ENCODE data around the gene NLRC4.
A peak's percentile ranks its signal among the peaks of the same experiment; 100 is the strongest.
"Not testable (repeated sequence)": the region's sequence is repeated elsewhere in the genome, so short reads cannot be mapped to it uniquely, and the experiment has no call there.

NLRC4 gene, protein sequence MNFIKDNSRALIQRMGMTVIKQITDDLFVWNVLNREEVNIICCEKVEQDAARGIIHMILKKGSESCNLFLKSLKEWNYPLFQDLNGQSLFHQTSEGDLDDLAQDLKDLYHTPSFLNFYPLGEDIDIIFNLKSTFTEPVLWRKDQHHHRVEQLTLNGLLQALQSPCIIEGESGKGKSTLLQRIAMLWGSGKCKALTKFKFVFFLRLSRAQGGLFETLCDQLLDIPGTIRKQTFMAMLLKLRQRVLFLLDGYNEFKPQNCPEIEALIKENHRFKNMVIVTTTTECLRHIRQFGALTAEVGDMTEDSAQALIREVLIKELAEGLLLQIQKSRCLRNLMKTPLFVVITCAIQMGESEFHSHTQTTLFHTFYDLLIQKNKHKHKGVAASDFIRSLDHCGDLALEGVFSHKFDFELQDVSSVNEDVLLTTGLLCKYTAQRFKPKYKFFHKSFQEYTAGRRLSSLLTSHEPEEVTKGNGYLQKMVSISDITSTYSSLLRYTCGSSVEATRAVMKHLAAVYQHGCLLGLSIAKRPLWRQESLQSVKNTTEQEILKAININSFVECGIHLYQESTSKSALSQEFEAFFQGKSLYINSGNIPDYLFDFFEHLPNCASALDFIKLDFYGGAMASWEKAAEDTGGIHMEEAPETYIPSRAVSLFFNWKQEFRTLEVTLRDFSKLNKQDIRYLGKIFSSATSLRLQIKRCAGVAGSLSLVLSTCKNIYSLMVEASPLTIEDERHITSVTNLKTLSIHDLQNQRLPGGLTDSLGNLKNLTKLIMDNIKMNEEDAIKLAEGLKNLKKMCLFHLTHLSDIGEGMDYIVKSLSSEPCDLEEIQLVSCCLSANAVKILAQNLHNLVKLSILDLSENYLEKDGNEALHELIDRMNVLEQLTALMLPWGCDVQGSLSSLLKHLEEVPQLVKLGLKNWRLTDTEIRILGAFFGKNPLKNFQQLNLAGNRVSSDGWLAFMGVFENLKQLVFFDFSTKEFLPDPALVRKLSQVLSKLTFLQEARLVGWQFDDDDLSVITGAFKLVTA

DNA sequence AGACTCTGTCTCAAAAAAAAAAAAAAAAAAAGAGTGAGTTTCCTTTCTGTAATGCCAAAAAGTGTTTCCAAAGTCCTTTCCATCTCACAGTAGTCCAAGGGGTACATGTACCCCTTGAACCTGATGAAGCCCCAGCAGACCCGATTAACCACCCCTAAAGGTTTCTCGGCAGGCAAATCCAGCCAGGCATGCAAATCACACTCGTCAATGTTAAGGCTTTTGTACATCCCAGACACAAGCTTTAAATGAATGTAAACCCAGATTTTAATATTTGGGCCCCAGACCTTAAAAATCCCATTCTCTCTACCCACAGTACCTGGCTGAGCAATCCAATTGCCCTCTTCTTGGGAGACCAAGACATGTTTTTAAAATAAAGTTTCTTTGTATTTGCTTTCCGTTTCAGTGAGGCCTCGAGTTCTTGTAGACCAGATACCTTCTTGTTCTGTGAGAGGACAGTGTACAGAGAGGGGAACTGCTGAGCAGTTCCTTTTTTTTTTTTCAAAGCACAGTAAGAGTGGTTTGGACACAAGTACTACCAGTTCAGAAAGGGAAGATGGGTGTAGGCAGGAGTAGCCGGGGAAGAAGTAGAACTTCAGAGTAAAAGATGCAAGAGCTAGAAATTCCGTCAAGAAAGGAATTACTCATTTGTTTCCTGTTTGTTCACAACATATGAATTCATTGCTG, at the start of gene NLRC4:
NLRC4 (minus strand) TSS at position 465 of the 684 bp plus-strand sequence. CDS start 8,111 bp downstream, outside the sequence.
- no peak for DNase-seq (ENCODE audit: low read depth)
- TF ChIP-seq, protein P1, sequence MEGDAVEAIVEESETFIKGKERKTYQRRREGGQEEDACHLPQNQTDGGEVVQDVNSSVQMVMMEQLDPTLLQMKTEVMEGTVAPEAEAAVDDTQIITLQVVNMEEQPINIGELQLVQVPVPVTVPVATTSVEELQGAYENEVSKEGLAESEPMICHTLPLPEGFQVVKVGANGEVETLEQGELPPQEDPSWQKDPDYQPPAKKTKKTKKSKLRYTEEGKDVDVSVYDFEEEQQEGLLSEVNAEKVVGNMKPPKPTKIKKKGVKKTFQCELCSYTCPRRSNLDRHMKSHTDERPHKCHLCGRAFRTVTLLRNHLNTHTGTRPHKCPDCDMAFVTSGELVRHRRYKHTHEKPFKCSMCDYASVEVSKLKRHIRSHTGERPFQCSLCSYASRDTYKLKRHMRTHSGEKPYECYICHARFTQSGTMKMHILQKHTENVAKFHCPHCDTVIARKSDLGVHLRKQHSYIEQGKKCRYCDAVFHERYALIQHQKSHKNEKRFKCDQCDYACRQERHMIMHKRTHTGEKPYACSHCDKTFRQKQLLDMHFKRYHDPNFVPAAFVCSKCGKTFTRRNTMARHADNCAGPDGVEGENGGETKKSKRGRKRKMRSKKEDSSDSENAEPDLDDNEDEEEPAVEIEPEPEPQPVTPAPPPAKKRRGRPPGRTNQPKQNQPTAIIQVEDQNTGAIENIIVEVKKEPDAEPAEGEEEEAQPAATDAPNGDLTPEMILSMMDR (IDR thresholded peaks at IDR 0.05; ENCODE audit: insufficient read depth, low read depth, low read length, missing control alignments) = no peak
- H3K4me3 ChIP-seq (ENCODE audit: low read length) = no peak within 1 kb of the TSS

DNA sequence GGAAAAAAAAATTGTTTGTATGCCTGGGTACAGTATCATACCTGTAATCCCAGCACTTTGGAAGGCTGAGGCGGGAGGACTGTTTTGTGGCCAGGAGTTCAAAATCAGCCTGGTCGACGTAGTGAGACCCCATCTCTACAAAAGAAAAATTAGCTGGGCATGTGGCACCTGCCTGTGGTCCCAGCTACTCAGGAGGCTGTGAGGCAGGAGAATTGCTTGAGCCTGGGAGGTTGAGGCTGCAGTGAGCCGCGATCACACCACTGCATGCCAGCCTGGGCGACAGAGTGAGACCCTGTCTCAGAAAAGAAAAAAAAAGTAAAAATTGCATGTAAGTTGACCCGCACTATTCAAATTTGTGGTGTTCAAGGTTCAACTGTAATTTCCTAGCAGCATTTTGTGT, 45.9 kb upstream of the NLRC4 start:
- no peak for DNase-seq (ENCODE audit: low read depth)
- no peak overlapping the region for H3K4me3 ChIP-seq (ENCODE audit: low read length)
- TF ChIP-seq, protein P1 (IDR thresholded peaks at IDR 0.05; ENCODE audit: insufficient read depth, low read depth, low read length, missing control alignments) = no peak

DNA sequence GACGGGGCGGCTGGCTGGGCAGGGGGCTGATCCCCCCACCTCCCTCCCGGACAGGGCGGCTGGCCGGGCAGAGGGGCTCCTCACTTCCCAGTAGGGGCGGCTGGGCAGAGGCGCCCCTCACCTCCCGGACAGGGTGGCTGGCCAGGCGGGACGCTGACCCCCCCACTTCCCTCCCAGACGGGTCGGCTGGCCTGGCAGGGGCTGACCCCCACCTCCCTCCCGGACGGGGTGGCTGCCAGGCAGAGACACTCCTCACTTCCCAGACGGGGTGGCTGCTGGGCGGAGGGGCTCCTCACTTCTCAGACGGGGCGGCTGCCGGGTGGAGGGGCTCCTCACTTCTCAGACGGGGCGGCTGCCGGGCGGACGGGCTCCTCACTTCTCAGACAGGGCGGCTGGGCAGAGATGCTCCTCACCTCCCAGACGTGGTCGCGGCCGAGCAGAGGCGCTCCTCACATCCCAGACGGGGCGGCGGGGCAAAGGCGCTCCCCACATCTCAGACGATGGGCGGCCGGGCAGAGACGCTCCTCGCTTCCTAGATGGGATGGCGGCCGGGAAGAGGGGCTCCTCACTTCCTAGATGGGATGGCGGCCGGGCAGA, 29.4 kb upstream of the NLRC4 start:
- not testable (repeated sequence) for H3K4me3 ChIP-seq (ENCODE audit: low read length)

DNA sequence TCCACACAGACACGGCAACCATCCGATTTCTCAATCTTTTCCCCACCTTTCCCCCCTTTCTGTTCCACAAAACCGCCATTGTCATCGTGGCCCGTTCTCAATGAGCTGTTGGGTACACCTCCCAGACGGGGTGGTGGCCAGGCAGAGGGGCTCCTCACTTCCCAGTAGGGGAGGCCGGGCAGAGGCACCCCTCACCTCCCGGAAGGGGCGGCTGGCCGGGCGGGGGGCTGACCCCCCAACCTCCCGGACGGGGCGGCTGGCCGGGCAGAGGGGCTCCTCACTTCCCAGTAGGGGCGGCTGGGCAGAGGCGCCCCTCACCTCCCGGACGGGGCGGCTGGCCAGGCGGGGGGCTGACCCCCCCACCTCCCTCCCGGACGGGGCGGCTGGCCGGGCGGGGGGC, 28.8 kb upstream of the NLRC4 start:
- DNase-seq (ENCODE audit: low read depth); H3K4me3 ChIP-seq (ENCODE audit: low read length): not testable (repeated sequence)

More for the DNA sequence above, 29.4 kb upstream of the NLRC4 start:
- DNase-seq (ENCODE audit: low read depth) = not testable (repeated sequence)

DNA sequence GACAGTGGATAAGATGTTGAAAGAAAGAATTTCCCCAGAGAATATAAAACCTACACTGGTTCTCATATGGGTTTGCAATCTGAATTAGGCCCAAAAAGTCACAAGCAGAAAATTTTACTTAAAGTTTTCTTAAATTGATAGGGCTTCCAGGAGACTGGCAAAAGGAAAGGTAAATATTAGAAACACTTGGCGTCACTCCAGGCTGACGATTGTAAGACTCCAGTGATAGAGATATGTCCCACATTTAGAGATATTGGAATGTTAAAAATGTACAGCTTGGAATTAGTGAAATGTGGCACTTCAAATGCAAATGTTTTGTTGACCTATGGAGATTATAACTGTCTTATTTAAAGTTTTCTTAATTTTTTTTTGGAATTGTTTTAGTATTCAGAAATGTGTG, 27.1 kb upstream of the NLRC4 start:
- no peak overlapping the region for H3K4me3 ChIP-seq (ENCODE audit: low read length)
- no peak for DNase-seq (ENCODE audit: low read depth)
- TF ChIP-seq, protein P1 (IDR thresholded peaks at IDR 0.05; ENCODE audit: insufficient read depth, low read depth, low read length, missing control alignments) = no peak

DNA sequence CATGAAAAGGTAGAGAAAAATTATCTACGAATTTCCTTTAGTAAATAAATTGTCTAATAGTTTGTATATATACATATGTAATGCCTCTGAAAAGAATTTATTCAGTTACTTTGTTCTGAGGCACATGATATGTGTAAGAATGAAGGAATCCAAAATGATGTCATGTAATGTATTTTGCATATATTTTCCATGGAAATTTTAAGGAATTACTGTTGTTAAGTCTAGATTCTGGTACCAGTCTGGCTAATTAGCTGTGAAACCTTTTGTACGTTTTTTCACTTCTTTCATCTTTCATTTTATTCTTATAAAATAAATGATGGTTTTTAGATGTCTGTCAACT, 25.3 kb upstream of the NLRC4 start:
- no peak for DNase-seq (ENCODE audit: low read depth)
- TF ChIP-seq, protein P1 (IDR thresholded peaks at IDR 0.05; ENCODE audit: insufficient read depth, low read depth, low read length, missing control alignments) = no peak
- H3K4me3 ChIP-seq (ENCODE audit: low read length) = no peak overlapping the region

DNA sequence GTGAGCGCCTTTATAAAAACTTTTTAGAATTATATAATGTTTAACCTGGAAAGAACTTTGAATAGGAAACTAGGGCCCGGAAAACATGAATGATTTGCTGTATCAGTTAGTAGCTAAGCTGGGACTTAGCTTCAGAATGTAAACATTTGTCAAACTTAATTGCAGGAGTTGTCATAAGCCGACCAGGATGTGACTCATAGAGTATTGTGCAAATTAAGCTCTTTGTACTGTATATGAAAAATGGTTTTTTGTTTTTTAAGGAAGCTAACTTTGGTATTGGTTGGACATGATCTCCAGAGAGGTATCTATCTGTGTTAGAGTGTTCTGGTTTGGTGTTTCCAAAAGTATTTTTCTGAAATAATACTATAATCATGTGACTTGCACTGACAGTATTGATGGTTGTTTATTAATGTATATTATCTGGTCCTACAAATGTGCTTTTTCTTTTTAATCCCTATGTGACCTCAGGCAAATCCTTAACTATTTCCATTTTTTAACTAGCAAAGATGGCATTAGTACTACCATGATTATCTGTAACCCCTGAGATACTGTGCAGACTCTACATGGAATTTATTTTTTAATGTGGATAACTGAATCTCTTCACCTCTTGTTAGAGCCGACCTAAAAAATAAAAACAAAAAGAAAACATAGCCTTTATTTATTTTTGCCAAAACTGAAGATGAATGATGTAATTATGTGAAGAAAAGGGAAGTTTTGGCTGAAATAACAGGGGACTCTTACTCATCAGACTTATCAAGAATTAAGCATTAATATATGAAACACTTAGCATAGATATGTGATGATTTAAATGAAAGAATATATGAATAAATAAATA, 24.7 kb upstream of the NLRC4 start:
- H3K4me3 ChIP-seq (ENCODE audit: low read length) = no peak overlapping the region
- TF ChIP-seq, protein P1 (IDR thresholded peaks at IDR 0.05; ENCODE audit: insufficient read depth, low read depth, low read length, missing control alignments) = no peak
- peak; percentile 89 for DNase-seq (ENCODE audit: low read depth)
